Spinal cord (tissue), 10 donors: ENCODE data around the gene RWDD2A. TPM values are rescaled to one million over a fixed set of nuclear protein-coding genes. Genes with fewer than 3 reads are reported as not detected.

Experiments
- DNase-seq, 6 donors: peaks; one replicate each; pipeline versions ENCODE4 v3.0.0 to v3.0.0-alpha.2; 2013 to 2015; ENCODE audit warnings: low spot score in 6 of 6, low read depth in 4 of 6
- H3K27ac ChIP-seq: one replicate; pipeline ENCODE4 v1.5.1; 2013; ENCODE audit warnings: low read depth, low read length, control low read depth
- H3K27me3 ChIP-seq: one replicate; pipeline ENCODE4 v1.6.1; 2013; ENCODE audit warnings: low read length; ENCODE audit not compliant: control insufficient read depth, insufficient read depth
- H3K36me3 ChIP-seq: one replicate; pipeline ENCODE4 v1.6.1; 2013; ENCODE audit warnings: low read length; ENCODE audit not compliant: control insufficient read depth, insufficient read depth
- H3K4me1 ChIP-seq: one replicate; pipeline ENCODE4 v1.6.1; 2013; ENCODE audit warnings: low read length; ENCODE audit not compliant: control insufficient read depth, insufficient read depth
- H3K4me3 ChIP-seq: one replicate; pipeline ENCODE4 v1.5.1; 2013; ENCODE audit warnings: low read depth, low read length, control low read depth
- H3K9me3 ChIP-seq: one replicate; pipeline ENCODE4 v1.6.1; 2013; ENCODE audit warnings: low read length; ENCODE audit not compliant: control insufficient read depth, insufficient read depth
- WGBS: methylation state at CpG from one replicate; pipeline ENCODE4 v1.1.5; 2013; ENCODE audit warnings: missing lambda C conversion rate; ENCODE audit not compliant: insufficient coverage; 5-methylcytosine and 5-hydroxymethylcytosine counted together
- polyA plus RNA-seq, 2 donors: library from polyadenylated mRNA; unstranded; fragments of 120-200 nt; gene quantifications; one replicate each; pipeline ENCODE4 v1.2.1, GENCODE V29; 2013; ENCODE audit not compliant: insufficient read length in 2 of 2
- total RNA-seq, 2 donors: library from RNA; depleted of rRNA in 1 of 2; stranded (reverse); fragments of 120-200 nt in 1 of 2; fragments of >200 nt in 1 of 2; gene quantifications; one replicate each; pipeline versions ENCODE4 v1.2.3 to v1.2.4, GENCODE V29; 2013 to 2014
- donor health status: healthy.

RWDD2A gene
- total and polyA plus RNA-seq, 4 donors: 7.3 to 17.5 (median 13.4) TPM

GRCh38 chr6:83193747-83194566, 800 bp downstream of the RWDD2A start:
- Histone ChIP-seq H3K4me1 (peaks cover 15% of the 10 kb centered on the region), H3K27me3 (no peaks in the 10 kb centered on the region), H3K36me3 (peaks cover 6% of the 10 kb centered on the region), H3K27ac (peak overlapping the region; percentile 78), H3K4me3 (peak overlapping the region; percentile 89), H3K9me3 (no peaks in the 10 kb centered on the region)
- peak in 4 of 6 donors; percentile 29 to 76 (median 52) for DNase-seq
- WGBS: under 1% methylated on average over 38 of the region's 44 CpGs

DNA sequence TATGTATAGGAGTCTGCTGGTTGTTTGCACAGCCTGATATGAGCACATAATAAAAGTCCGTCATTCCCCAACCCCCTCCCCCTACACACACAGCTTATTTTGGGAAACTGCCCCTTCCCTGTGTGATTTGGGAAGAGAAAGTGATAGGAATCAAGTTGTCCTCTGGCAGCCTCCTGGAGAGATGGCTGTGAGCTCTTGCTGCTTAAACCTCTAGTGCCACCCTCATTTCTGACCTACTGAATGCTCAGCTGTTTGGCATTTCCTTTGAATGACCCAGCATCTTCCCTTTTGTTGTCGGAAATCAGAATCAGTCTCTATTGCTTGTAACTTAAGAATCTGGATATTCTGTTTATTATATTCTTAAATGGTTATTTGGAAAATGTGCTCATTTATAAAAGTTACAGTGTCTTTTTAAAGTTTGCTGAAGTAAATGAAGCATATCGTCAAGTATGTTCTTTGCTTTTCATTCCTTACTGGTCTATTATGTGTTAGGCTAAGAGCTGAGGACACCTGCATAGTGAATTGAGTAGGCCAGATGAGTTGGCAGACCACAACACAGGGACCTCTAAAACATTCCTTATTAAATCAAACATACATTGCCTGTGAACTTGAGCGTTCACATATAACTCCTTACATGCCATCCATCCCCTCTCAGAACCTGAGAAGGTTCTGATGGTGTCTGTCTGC, 5.5 kb downstream of the RWDD2A start:
- no peaks in the 10 kb centered on the region for H3K9me3 ChIP-seq
- no peak for DNase-seq
- no peaks in the 10 kb centered on the region for H3K27me3 ChIP-seq
- H3K36me3 ChIP-seq: peaks cover 6% of the 10 kb centered on the region
- no peak overlapping the region for H3K27ac ChIP-seq
- no CpG with 5 or more reads among the region's 4 CpGs for WGBS
- H3K4me3 ChIP-seq: no peak overlapping the region
- H3K4me1 ChIP-seq: peaks cover 7% of the 10 kb centered on the region

- no peak for DNase-seq
- H3K36me3 ChIP-seq: peaks cover 6% of the 10 kb centered on the region
- WGBS: 83% methylated on average over 1 of the region's 5 CpGs
- no peak overlapping the region for H3K27ac ChIP-seq
- no peaks in the 10 kb centered on the region for H3K27me3 ChIP-seq
- peaks cover under 1% of the 10 kb centered on the region for H3K4me1 ChIP-seq
- no peak overlapping the region for H3K4me3 ChIP-seq
- no peaks in the 10 kb centered on the region for H3K9me3 ChIP-seq
Measured at GRCh38 chr6:83199173-83199862, 6.2 kb downstream of the RWDD2A start.

DNA sequence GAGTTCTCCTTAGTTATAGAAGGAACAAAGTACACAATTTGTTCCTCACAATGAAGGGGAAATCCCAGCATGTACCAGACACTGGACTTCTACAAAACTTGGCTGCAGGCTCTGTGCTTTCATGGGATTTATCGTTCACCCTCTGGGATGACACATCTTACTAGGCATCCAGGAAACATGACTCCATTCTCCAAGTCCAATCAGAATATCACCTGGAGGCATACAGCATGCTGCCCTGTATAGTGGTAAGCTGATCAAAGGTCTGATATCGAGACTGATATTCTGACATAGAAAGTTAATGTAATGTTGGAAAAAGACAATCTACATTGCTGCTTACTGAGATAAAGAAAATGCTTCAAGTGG, 6.7 kb downstream of the RWDD2A start:
- Histone ChIP-seq H3K27ac (no peak overlapping the region), H3K4me1 (no peaks in the 10 kb centered on the region), H3K36me3 (peaks cover 6% of the 10 kb centered on the region), H3K27me3 (no peaks in the 10 kb centered on the region), H3K4me3 (no peak overlapping the region), H3K9me3 (no peaks in the 10 kb centered on the region)
- no CpG with 5 or more reads among the region's 2 CpGs for WGBS
- DNase-seq: no peak

DNA sequence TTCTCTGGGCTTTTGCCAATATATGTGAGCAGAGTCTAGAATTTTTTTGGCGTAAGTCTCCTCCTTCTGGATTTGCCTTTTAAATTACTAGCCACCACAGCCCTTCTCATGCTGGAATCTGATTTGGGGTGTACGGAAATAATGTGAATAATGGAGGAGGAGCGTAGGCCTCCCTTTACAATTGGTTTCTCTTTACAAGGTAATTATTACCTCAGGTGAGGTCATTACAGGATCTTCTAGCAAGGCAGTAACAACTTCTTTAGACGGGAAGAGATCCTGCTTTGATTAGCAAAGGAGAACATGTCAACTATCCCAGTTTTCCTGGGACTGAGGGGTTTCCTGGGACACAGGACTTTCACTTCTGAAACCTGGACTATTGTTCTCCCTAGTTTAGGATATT, 8.9 kb downstream of the RWDD2A start:
- H3K4me1 ChIP-seq: no peaks in the 10 kb centered on the region
- 60% methylated on average over 1 of the region's 4 CpGs for WGBS
- no peak overlapping the region for H3K4me3 ChIP-seq
- peaks cover 3% of the 10 kb centered on the region for H3K36me3 ChIP-seq
- no peak overlapping the region for H3K27ac ChIP-seq
- no peaks in the 10 kb centered on the region for H3K9me3 ChIP-seq
- no peak for DNase-seq
- no peaks in the 10 kb centered on the region for H3K27me3 ChIP-seq

DNA sequence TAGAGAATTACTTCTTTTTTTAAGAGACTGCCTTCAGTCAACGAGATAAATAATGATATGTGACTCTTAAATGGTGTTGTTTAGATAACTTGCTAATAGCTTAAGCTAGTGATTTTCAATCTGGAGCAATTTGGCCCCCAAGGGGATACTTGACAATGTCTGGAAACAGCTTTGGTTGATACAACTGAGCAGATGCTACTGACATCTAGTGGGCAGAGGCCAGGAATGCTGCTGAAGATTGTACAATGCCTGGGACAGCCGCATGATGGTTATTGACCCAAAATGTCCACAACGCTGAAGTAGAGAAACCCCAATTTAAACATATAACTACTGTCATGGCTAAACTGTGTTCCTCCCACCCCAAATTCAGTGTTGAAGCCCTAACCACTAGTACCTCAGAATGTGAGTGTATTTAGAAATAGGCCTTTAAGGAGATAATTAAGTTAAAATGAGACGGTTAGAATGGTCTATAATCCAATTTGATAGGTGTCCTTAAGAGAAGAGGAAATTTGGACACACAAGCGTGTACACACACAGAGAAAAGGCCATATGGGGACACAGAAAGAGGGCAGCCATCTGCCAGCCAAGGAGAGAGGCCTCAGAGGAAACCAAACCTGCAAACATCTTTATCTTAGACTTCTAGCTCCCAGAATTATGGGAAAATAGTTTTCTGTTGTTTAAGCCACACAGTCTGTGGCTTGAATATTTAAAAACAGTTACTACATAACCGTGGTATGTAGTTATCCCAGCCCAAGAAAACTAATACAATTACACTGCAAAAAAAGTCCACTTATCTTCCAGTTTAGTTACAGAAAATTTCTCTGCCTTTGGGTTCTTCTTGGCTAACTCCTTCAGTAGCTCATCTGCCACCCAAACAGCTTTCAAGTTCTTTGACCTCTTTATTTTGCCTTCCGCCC, 22.2 kb downstream of the RWDD2A start:
- no peaks in the 10 kb centered on the region for H3K4me1 ChIP-seq
- no peaks in the 10 kb centered on the region for H3K36me3 ChIP-seq
- H3K27ac ChIP-seq: no peak overlapping the region
- WGBS: 17% methylated on average over 2 of the region's 7 CpGs
- peak; percentile 46 to 96 (median 70) for DNase-seq
- no peaks in the 10 kb centered on the region for H3K27me3 ChIP-seq
- H3K4me3 ChIP-seq: no peak overlapping the region
- H3K9me3 ChIP-seq: no peaks in the 10 kb centered on the region

DNA sequence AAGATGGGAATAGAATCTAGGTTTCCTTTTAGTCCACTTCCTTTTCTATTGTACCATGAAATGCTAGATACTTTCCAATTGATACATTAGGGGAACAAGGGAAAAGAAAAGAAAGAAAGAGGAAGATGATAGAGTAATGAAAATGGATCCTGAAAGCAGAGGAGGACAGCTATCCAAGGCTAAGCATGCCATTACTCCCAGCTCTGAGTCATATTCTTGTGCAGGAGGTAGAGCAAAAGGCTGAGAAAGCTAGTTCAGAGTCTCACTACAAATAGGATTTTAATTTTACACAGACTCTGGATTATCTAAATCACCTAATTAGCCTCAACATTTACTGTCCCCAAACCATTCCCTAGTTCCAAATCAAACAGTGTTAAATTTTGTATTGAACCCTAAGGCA, 23.6 kb downstream of the RWDD2A start:
- no peak for DNase-seq
- H3K27me3 ChIP-seq: no peaks in the 10 kb centered on the region
- no peak overlapping the region for H3K4me3 ChIP-seq
- H3K36me3 ChIP-seq: no peaks in the 10 kb centered on the region
- no peaks in the 10 kb centered on the region for H3K4me1 ChIP-seq
- H3K9me3 ChIP-seq: no peaks in the 10 kb centered on the region
- H3K27ac ChIP-seq: no peak overlapping the region

GRCh38 chr6:83218646-83219045, 25.5 kb downstream of the RWDD2A start:
- Histone ChIP-seq H3K9me3 (no peaks in the 10 kb centered on the region), H3K4me3 (no peak overlapping the region), H3K27me3 (no peaks in the 10 kb centered on the region), H3K27ac (no peak overlapping the region), H3K4me1 (no peaks in the 10 kb centered on the region), H3K36me3 (no peaks in the 10 kb centered on the region)
- WGBS: no CpG with 5 or more reads among the region's 3 CpGs
- peak in 1 of 6 donors; percentile 58 for DNase-seq

DNA sequence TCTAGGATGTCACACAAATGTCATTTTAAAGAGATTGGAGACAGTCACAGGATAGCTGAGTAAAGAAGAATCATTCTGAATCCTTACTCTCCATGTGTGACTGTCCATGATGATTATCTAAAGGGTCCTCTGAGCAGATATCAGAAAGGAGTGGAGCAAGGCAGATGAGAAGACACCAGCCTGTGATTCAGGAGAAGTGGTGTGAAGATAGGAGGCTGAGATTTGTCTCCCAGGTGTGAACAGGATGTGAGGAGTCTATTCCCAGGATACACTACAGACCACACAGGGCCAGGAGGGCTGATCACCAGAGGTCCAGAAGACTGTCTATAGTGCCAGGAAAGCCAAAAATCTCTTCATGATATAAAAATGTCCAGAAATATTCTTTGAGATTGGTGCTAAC, 27.0 kb downstream of the RWDD2A start:
- no peaks in the 10 kb centered on the region for H3K4me1 ChIP-seq
- no peaks in the 10 kb centered on the region for H3K9me3 ChIP-seq
- H3K4me3 ChIP-seq: no peak overlapping the region
- H3K27ac ChIP-seq: no peak overlapping the region
- H3K36me3 ChIP-seq: no peaks in the 10 kb centered on the region
- no peak for DNase-seq
- H3K27me3 ChIP-seq: no peaks in the 10 kb centered on the region
